PFSK-1 (cell line): ENCODE data around the gene SET.

ENCODE experiments used
- FOXP2 ChIP-seq: optimal IDR thresholded peaks from 2 replicates; pipeline ENCODE3; 2011; ENCODE audit warnings: borderline replicate concordance, control low read depth, inconsistent platforms; ENCODE audit not compliant: insufficient read depth; ENCODE audit errors: extremely low read length, extremely low read depth
- POLR2AphosphoS5 ChIP-seq: IDR thresholded peaks from 2 replicates; pipeline ENCODE4 v1.6.1; 2012; ENCODE audit warnings: low read depth, mild to moderate bottlenecking, control low read depth, low read length, moderate library complexity
- REST ChIP-seq, 2 experiments: IDR thresholded peaks; 2 replicates each; pipeline versions ENCODE4 v1.6.1 to v1.8.0; 2011 to 2012; ENCODE audit warnings: low read depth in 2 of 2, low read length in 2 of 2, control low read depth in 1 of 2, inconsistent platforms in 1 of 2, mild to moderate bottlenecking in 1 of 2, moderate library complexity in 1 of 2; ENCODE audit not compliant: insufficient read depth in 1 of 2
- SIN3A ChIP-seq: IDR thresholded peaks from 2 replicates; pipeline ENCODE4 v1.6.1; 2012; ENCODE audit warnings: mild to moderate bottlenecking, low read length, moderate library complexity, borderline replicate concordance; ENCODE audit not compliant: insufficient read depth
- TAF1 ChIP-seq: IDR thresholded peaks from 2 replicates; pipeline ENCODE4 v1.6.1; 2012; ENCODE audit warnings: low read length, control low read depth, borderline replicate concordance; ENCODE audit not compliant: insufficient read depth

Gene SET

GRCh38 chr9:128685636-128686489 is 3.2 kb upstream of the SET start:
- TF ChIP-seq TAF1, result no peak
- TF ChIP-seq FOXP2, result no peak
- TF ChIP-seq SIN3A, result no peak
- no peak for TF ChIP-seq REST (IDR thresholded peaks at IDR 0.05; ENCODE audit: insufficient read depth in 1 of 2, low read depth in 2 of 2, low read length in 2 of 2)
- no peak for TF ChIP-seq POLR2AphosphoS5

DNA sequence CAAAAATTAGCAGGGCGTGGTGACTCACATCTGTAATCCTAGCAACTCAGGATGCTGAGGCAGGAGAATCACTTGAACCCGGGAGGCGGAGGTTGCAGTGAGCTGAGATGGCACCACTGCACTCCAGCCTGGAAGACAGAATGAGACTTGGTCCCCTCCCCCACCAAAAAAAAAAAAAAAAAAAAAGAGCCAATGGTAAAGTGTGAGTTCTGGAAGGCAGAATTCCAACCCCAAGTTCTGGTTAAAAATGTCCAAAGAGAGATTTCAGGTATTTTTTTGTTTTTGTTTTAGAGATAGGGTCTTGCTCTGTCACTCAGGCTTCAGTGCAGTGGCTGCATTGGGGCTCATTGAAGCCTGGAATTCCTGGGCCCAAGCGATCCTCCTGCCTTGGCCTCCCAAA is 1.6 kb upstream of the SET start:
- no peak for TF ChIP-seq TAF1
- TF ChIP-seq SIN3A, result no peak
- TF ChIP-seq POLR2AphosphoS5, result no peak
- no peak for TF ChIP-seq REST (IDR thresholded peaks at IDR 0.05; ENCODE audit: insufficient read depth in 1 of 2, low read depth in 2 of 2, low read length in 2 of 2)
- no peak for TF ChIP-seq FOXP2

GRCh38 chr9:128689293-128689774 is 312 bp downstream of the SET start:
- TF ChIP-seq TAF1 (no peak), POLR2AphosphoS5 (no peak), FOXP2 (no peak), SIN3A (no peak), REST (IDR thresholded peaks at IDR 0.05; ENCODE audit: insufficient read depth in 1 of 2, low read depth in 2 of 2, low read length in 2 of 2) (no peak)

DNA sequence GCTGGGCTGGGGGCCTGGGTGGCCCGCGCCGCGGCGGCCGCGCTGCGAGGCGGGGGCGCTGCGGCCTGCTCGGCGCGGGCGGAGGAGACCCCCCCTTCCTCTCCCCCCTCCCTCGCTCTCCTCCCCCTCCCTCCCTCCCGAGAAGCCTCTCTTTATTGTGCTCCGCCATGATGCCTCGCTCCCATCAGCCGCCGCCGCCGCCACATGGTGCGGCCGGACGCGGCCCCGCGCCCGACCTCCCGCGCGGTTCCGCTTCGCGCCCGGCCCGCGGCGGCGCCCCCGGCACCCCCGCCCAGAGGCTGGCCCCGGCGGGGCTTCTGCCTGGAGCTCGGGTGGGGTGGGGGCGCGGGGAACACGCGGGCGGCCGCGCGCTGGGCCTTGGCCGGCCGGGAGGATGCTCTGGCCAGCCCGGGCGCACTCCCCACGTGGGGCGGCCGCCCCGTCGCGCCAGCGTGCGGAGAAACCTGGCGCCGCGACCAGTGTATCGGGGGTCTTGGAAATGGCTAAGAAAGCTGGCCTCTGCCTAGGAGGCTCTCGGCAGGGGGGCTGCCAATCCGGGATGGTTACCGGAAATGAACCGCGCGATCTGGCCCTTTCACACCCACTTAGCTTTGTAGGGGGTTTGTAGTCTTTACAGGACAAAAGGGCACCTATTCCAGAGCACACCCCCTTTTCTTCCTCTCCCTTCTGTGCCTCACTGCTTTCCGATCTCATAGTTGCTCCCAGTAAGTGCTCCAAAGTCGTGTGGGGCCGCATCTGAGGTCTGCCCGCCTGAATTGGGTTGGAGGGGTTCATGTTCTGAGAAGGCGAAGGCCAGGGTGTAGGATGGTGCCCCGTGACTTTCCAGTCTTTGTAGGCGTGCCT is 1.0 kb downstream of the SET start:
- TF ChIP-seq REST (IDR thresholded peaks at IDR 0.05; ENCODE audit: insufficient read depth in 1 of 2, low read depth in 2 of 2, low read length in 2 of 2) (no peak), SIN3A (no peak), FOXP2 (no peak)
